SK-N-SH treated with all-trans-retinoic acid at 6 μM for 48 hours (cell line): ENCODE data around the gene DCLRE1A.
"Not testable (repeated sequence)": the region's sequence is repeated elsewhere in the genome, so short reads cannot be mapped to it uniquely, and the experiment has no call there.

Experiments
- ATAC-seq: fragments of 200-7000 bp; cut with Tn5 transposase; 3 replicates; pipeline ENCODE4 v1.9.1; 2020; ENCODE audit warnings: mild to moderate bottlenecking, moderate library complexity
- ARNTL ChIP-seq: fragments of 450-650 bp; formaldehyde crosslinking; IDR thresholded peaks from 2 replicates; pipeline ENCODE4 v1.5.0; 2020; ENCODE audit warnings: low read depth, mild to moderate bottlenecking, moderate library complexity, borderline replicate concordance
- BACH2 ChIP-seq: fragments of 250-450 bp; sonication (Bioruptor Pico); IDR thresholded peaks from 2 replicates; pipeline ENCODE4 v1.9.0; 2021; ENCODE audit warnings: mild to moderate bottlenecking, borderline replicate concordance
- CREB5 ChIP-seq: fragments of 250-450 bp; sonication (Bioruptor Pico); IDR thresholded peaks from 2 replicates; pipeline ENCODE4 v1.5.1; 2020; ENCODE audit warnings: low read depth, mild to moderate bottlenecking, moderate library complexity
- CSDC2 ChIP-seq: fragments of 250-450 bp; sonication (Bioruptor Pico); IDR thresholded peaks from 2 replicates; pipeline ENCODE4 v1.5.0; 2020; ENCODE audit warnings: mild to moderate bottlenecking, moderate library complexity
- CSRNP3 ChIP-seq: fragments of 250-450 bp; sonication (Bioruptor Pico); IDR thresholded peaks from 2 replicates; pipeline ENCODE4 v1.5.1; 2021; ENCODE audit warnings: mild to moderate bottlenecking, moderate library complexity
- ESRRG ChIP-seq: fragments of 250-450 bp; sonication (Bioruptor Pico); IDR thresholded peaks from 2 replicates; pipeline ENCODE4 v1.6.1; 2021; ENCODE audit warnings: mild to moderate bottlenecking
- GLIS3 ChIP-seq: fragments of 250-450 bp; sonication (Bioruptor Pico); IDR thresholded peaks from 2 replicates; pipeline ENCODE4 v1.5.0; 2020; ENCODE audit warnings: mild to moderate bottlenecking, moderate library complexity
- ISL1 ChIP-seq: fragments of 250-450 bp; sonication (Bioruptor Pico); IDR thresholded peaks from 2 replicates; pipeline ENCODE4 v2.1.2; 2022; ENCODE audit warnings: mild to moderate bottlenecking, moderate library complexity
- OSR1 ChIP-seq: fragments of 250-450 bp; sonication (Bioruptor Pico); IDR thresholded peaks from 2 replicates; pipeline ENCODE4 v1.8.0; 2022; ENCODE audit warnings: moderate library complexity, mild to moderate bottlenecking, inconsistent platforms
- POU6F1 ChIP-seq: fragments of 250-450 bp; sonication (Bioruptor Pico); IDR thresholded peaks from 2 replicates; pipeline ENCODE4 v1.8.0; 2021; ENCODE audit warnings: low read depth, mild to moderate bottlenecking, moderate library complexity, borderline replicate concordance
- PPARA ChIP-seq: fragments of 250-450 bp; sonication (Bioruptor Pico); IDR thresholded peaks from 2 replicates; pipeline ENCODE4 v1.5.0; 2020; ENCODE audit warnings: mild to moderate bottlenecking, borderline replicate concordance
- RARB ChIP-seq: fragments of 250-450 bp; sonication (Bioruptor Pico); IDR thresholded peaks from 2 replicates; pipeline ENCODE4 v1.8.0; 2021; ENCODE audit warnings: mild to moderate bottlenecking, moderate library complexity
- SNAI2 ChIP-seq: fragments of 250-450 bp; sonication (Bioruptor Pico); IDR thresholded peaks from 2 replicates; pipeline ENCODE4 v1.5.0; 2020; ENCODE audit warnings: mild to moderate bottlenecking, moderate library complexity
- TCF4 ChIP-seq: fragments of 250-450 bp; sonication (Bioruptor Pico); IDR thresholded peaks from 2 replicates; pipeline ENCODE4 v1.8.0; 2021; ENCODE audit warnings: mild to moderate bottlenecking, moderate library complexity, borderline replicate concordance
- TOX ChIP-seq: fragments of 250-450 bp; sonication (Bioruptor Pico); IDR thresholded peaks from 2 replicates; pipeline ENCODE4 v1.8.0; 2021; ENCODE audit warnings: mild to moderate bottlenecking, moderate library complexity, borderline replicate concordance
- TSHZ2 ChIP-seq: fragments of 250-450 bp; sonication (Bioruptor Pico); IDR thresholded peaks from 2 replicates; pipeline ENCODE4 v1.5.0; 2020; ENCODE audit warnings: mild to moderate bottlenecking, moderate library complexity
- ZFP3 ChIP-seq: fragments of 250-450 bp; sonication (Bioruptor Pico); IDR thresholded peaks from 2 replicates; pipeline ENCODE4 v1.5.0; 2020; ENCODE audit warnings: mild to moderate bottlenecking, moderate library complexity
- ZFP30 ChIP-seq: fragments of 450-650 bp; formaldehyde crosslinking; IDR thresholded peaks from 2 replicates; pipeline ENCODE4 v1.5.0; 2022; ENCODE audit warnings: mild to moderate bottlenecking, moderate library complexity
- ZNF565 ChIP-seq: fragments of 450-650 bp; formaldehyde crosslinking; conservative IDR thresholded peaks from 2 replicates; pipeline ENCODE4 v1.5.0; 2020; ENCODE audit warnings: low read depth, mild to moderate bottlenecking, moderate library complexity
- ZNF8 ChIP-seq: fragments of 450-650 bp; formaldehyde crosslinking; IDR thresholded peaks from 2 replicates; pipeline ENCODE4 v1.5.0; 2020; ENCODE audit warnings: mild to moderate bottlenecking, moderate library complexity
- TF ChIP-seq, protein P1 (sequence below): fragments of 250-450 bp; sonication (Bioruptor Pico); IDR thresholded peaks from 2 replicates; pipeline ENCODE4 v1.8.0; 2020; ENCODE audit warnings: mild to moderate bottlenecking, moderate library complexity, borderline replicate concordance

The DCLRE1A gene

GRCh38 chr10:113819989-113820388, 33.9 kb downstream of the DCLRE1A start:
- no peak for TF ChIP-seq TSHZ2 (CRISPR knock-in tag)
- TF ChIP-seq ZFP30 (CRISPR knock-in tag) = no peak
- no peak for TF ChIP-seq ISL1 (CRISPR knock-in tag)
- TF ChIP-seq BACH2 (CRISPR knock-in tag) = no peak
- no peak for TF ChIP-seq ZFP3 (CRISPR knock-in tag)
- TF ChIP-seq ARNTL (CRISPR knock-in tag) = no peak
- TF ChIP-seq CSDC2 (CRISPR knock-in tag) = no peak
- no peak for TF ChIP-seq TOX
- TF ChIP-seq ZNF8 (CRISPR knock-in tag) = no peak
- TF ChIP-seq RARB = no peak
- TF ChIP-seq, protein P1, sequence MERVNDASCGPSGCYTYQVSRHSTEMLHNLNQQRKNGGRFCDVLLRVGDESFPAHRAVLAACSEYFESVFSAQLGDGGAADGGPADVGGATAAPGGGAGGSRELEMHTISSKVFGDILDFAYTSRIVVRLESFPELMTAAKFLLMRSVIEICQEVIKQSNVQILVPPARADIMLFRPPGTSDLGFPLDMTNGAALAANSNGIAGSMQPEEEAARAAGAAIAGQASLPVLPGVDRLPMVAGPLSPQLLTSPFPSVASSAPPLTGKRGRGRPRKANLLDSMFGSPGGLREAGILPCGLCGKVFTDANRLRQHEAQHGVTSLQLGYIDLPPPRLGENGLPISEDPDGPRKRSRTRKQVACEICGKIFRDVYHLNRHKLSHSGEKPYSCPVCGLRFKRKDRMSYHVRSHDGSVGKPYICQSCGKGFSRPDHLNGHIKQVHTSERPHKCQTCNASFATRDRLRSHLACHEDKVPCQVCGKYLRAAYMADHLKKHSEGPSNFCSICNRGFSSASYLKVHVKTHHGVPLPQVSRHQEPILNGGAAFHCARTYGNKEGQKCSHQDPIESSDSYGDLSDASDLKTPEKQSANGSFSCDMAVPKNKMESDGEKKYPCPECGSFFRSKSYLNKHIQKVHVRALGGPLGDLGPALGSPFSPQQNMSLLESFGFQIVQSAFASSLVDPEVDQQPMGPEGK = no peak
- TF ChIP-seq TCF4 (CRISPR knock-in tag) = no peak
- no peak for TF ChIP-seq ESRRG
- no peak for TF ChIP-seq CSRNP3
- no peak for TF ChIP-seq OSR1 (CRISPR knock-in tag)
- no peak for TF ChIP-seq GLIS3 (CRISPR knock-in tag)
- TF ChIP-seq PPARA (CRISPR knock-in tag) = no peak
- no peak for ATAC-seq

GRCh38 chr10:113814700-113815099, 39.2 kb downstream of the DCLRE1A start:
- ATAC-seq = not testable (repeated sequence)

- TF ChIP-seq ZFP30 (CRISPR knock-in tag) (no peak), CREB5 (CRISPR knock-in tag) (no peak), ZNF565 (CRISPR knock-in tag) (no peak), TCF4 (CRISPR knock-in tag) (no peak), SNAI2 (CRISPR knock-in tag) (no peak), TSHZ2 (CRISPR knock-in tag) (no peak), BACH2 (CRISPR knock-in tag) (no peak), CSRNP3 (no peak), ZFP3 (CRISPR knock-in tag) (no peak), POU6F1 (CRISPR knock-in tag) (no peak)
- TF ChIP-seq, protein P1 = no peak
- no peak for ATAC-seq
These were observed 45.7 kb downstream of the DCLRE1A start for GRCh38 chr10:113808168-113808567.
